ENCODE results near the gene MEIS2. TPM values are rescaled to one million over a fixed set of nuclear protein-coding genes. Genes with fewer than 3 reads are reported as not detected.

The MEIS2 gene
- total RNA-seq, 1 donor from 2014 or later = 6.0 TPM

DNA sequence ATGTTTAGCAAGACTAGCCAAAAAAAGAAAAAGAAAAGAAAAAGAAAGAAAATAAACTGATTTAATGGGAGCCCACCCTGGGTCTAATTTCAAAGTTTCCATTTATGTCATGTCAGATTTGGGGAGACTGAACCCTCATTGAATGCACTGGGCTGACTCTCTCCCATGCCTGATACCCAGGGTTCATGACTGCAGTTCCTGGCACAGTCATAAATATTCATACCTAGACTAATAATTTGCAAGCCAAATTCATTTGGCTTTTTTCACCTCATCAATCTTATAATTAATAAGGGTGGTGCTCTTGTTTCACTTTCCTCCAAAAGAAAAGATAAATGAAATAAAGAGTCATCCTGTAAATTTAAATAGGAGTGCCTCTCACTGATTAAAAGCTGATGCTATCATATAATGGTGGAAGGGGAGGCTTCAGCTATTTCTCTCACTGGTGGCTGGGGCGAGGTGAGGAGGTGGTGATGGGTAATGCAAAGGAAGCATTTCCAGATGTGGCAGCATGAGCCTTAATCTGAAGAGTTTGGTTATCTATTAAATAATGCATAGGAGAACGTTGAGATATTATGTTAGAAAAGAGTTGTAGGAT is 224.5 kb downstream of the MEIS2 start:
- Mint-ChIP-seq H3K4me3 (ENCODE audit: unreplicated experiment) (no peak overlapping the region), H3K4me1 (ENCODE audit: low read depth, unreplicated experiment) (peaks cover 6% of the 10 kb centered on the region), H3K9me3 (ENCODE audit: unreplicated experiment) (peaks cover 2% of the 10 kb centered on the region), H3K36me3 (ENCODE audit: unreplicated experiment) (no peaks in the 10 kb centered on the region), H3K27me3 (ENCODE audit: unreplicated experiment) (peaks cover 20% of the 10 kb centered on the region), H3K27ac (ENCODE audit: unreplicated experiment) (no peak overlapping the region)
- DNase-seq = no peak
- TF ChIP-seq, protein P1, sequence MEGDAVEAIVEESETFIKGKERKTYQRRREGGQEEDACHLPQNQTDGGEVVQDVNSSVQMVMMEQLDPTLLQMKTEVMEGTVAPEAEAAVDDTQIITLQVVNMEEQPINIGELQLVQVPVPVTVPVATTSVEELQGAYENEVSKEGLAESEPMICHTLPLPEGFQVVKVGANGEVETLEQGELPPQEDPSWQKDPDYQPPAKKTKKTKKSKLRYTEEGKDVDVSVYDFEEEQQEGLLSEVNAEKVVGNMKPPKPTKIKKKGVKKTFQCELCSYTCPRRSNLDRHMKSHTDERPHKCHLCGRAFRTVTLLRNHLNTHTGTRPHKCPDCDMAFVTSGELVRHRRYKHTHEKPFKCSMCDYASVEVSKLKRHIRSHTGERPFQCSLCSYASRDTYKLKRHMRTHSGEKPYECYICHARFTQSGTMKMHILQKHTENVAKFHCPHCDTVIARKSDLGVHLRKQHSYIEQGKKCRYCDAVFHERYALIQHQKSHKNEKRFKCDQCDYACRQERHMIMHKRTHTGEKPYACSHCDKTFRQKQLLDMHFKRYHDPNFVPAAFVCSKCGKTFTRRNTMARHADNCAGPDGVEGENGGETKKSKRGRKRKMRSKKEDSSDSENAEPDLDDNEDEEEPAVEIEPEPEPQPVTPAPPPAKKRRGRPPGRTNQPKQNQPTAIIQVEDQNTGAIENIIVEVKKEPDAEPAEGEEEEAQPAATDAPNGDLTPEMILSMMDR (IDR thresholded peaks at IDR 0.05; ENCODE audit: partially characterized antibody, unreplicated experiment) = no peak

DNA sequence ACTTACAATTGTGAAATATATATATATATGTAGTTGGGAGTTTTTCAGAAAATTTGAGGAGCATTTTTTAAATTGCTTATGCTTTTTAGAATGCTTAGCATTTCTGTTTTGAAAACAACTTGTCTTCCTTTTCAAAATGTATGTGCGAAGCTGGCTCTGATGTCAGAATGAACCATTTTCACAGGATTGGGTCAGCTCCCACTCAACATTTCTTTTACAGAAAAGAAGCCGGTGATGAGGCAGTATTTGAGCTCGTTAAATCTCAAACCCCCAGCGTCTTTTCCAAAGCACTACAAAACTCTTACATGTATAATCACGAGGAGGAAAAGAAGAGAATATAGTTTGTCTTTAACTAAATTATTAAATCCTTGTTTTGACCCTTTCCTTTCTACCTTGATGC is 225.4 kb downstream of the MEIS2 start:
- Mint-ChIP-seq H3K4me3 (ENCODE audit: unreplicated experiment) (no peak overlapping the region), H3K27me3 (ENCODE audit: unreplicated experiment) (peaks cover 18% of the 10 kb centered on the region), H3K4me1 (ENCODE audit: low read depth, unreplicated experiment) (peaks cover 6% of the 10 kb centered on the region), H3K27ac (ENCODE audit: unreplicated experiment) (no peak overlapping the region), H3K9me3 (ENCODE audit: unreplicated experiment) (peaks cover 2% of the 10 kb centered on the region), H3K36me3 (ENCODE audit: unreplicated experiment) (no peaks in the 10 kb centered on the region)
- DNase-seq = no peak
- TF ChIP-seq, protein P1 (IDR thresholded peaks at IDR 0.05; ENCODE audit: partially characterized antibody, unreplicated experiment) = no peak

DNA sequence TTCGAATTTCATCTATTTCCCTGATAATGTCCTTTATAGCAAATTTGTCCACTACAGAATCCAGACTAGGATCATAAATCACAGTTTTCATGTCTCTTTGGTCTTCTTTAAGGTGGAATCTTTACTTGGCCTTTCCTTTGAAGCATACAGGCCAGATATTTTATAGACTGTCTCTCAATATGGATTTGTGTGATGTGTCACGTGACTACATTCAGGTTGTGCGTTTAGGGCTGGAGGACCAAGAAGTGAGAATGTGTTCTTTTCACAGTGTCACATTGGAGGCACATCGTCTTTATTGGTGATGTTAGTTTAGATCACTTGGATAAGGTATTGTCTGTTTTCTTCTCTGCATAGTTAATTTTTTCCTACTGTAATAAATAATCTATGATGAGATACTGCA is 232.9 kb downstream of the MEIS2 start:
- TF ChIP-seq, protein P1 (IDR thresholded peaks at IDR 0.05; ENCODE audit: partially characterized antibody, unreplicated experiment) = no peak
- Mint-ChIP-seq H3K9me3 (ENCODE audit: unreplicated experiment) (no peaks in the 10 kb centered on the region), H3K27ac (ENCODE audit: unreplicated experiment) (no peak overlapping the region), H3K36me3 (ENCODE audit: unreplicated experiment) (no peaks in the 10 kb centered on the region), H3K4me3 (ENCODE audit: unreplicated experiment) (no peak overlapping the region), H3K27me3 (ENCODE audit: unreplicated experiment) (no peaks in the 10 kb centered on the region), H3K4me1 (ENCODE audit: low read depth, unreplicated experiment) (no peaks in the 10 kb centered on the region)
- no peak for DNase-seq

DNA sequence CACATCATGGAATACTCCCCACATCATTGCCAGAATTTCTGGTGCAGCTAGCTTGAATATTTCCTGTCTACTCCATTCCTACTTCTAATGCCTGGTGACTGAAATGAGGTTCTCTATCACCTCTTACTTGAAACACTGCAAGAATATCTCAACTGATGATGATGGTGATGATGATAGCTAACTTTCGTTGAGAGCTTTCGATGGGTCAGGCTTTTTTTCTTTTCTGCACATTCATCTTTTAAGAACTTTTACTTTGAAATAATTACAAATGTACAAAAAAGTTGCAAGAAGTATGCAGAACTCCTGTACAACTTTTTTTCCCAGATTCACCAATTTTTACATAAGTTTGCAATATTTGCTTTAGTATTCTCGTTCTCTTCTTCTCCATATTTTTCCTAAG is 233.5 kb downstream of the MEIS2 start:
- Mint-ChIP-seq H3K4me1 (ENCODE audit: low read depth, unreplicated experiment) (no peaks in the 10 kb centered on the region), H3K9me3 (ENCODE audit: unreplicated experiment) (no peaks in the 10 kb centered on the region), H3K27me3 (ENCODE audit: unreplicated experiment) (no peaks in the 10 kb centered on the region), H3K27ac (ENCODE audit: unreplicated experiment) (no peak overlapping the region), H3K4me3 (ENCODE audit: unreplicated experiment) (no peak overlapping the region), H3K36me3 (ENCODE audit: unreplicated experiment) (no peaks in the 10 kb centered on the region)
- no peak for DNase-seq
- TF ChIP-seq, protein P1 (IDR thresholded peaks at IDR 0.05; ENCODE audit: partially characterized antibody, unreplicated experiment) = no peak

DNA sequence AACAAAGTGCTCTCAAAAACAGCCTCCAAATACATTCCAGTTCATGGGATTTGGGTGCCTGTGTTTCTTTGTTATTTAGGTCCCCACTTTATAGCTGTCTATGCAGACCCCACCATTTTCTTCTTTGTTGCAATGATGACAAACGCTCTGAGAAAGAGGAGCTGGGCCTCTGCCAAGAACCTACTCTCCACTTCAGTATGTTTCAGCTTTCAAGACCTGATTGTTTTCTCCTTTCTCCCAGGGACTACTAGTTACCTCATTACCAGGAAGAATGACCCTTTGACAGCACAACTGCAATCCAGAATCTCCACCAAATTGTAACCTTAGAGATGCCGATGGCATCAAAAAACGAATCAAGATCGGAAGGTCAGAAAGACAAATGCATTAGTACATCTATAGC is 236.8 kb downstream of the MEIS2 start:
- no peaks in the 10 kb centered on the region for H3K36me3 Mint-ChIP-seq (ENCODE audit: unreplicated experiment)
- H3K27ac Mint-ChIP-seq (ENCODE audit: unreplicated experiment) = no peak overlapping the region
- no peaks in the 10 kb centered on the region for H3K9me3 Mint-ChIP-seq (ENCODE audit: unreplicated experiment)
- TF ChIP-seq, protein P1 (IDR thresholded peaks at IDR 0.05; ENCODE audit: partially characterized antibody, unreplicated experiment) = no peak
- no peaks in the 10 kb centered on the region for H3K4me1 Mint-ChIP-seq (ENCODE audit: low read depth, unreplicated experiment)
- no peak for DNase-seq
- no peaks in the 10 kb centered on the region for H3K27me3 Mint-ChIP-seq (ENCODE audit: unreplicated experiment)
- no peak overlapping the region for H3K4me3 Mint-ChIP-seq (ENCODE audit: unreplicated experiment)
